Activated T-cell treated with anti-CD3 and anti-CD28 coated beads for 48 hours (primary cell): ENCODE measurements around the gene PSMF1.
"Not testable (repeated sequence)": the region's sequence is repeated elsewhere in the genome, so short reads cannot be mapped to it uniquely, and the experiment has no call there.

Experiments
- DNase-seq: peaks from one replicate; pipeline ENCODE4 v3.0.0-alpha.2; 2020; ENCODE audit warnings: low read depth

Gene PSMF1

GRCh38 chr20:1122388-1123315 lies 4.2 kb downstream of the PSMF1 start:
- no peak for DNase-seq

GRCh38 chr20:1123666-1124065 lies 5.3 kb downstream of the PSMF1 start:
- no peak for DNase-seq

GRCh38 chr20:1124421-1124820 lies 6.0 kb downstream of the PSMF1 start:
- no peak for DNase-seq

DNA sequence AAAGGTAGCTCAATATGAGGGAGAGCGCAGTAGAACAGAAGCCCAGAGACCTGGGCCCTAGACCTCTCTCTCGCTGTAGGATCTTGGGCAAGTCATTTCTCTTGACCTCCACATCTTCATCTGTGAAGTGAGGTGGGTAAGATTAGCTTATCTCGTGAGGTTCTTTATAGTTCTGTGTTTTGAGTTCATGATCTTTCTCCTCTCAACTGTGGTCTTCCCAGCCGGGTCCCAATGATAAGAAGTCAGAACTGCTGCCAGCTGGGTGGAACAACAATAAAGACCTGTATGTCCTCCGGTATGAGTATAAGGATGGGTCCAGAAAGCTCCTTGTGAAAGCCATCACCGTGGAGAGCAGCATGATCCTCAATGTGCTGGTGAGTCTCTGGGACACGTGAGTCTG lies 6.9 kb downstream of the PSMF1 start:
- no peak for DNase-seq

- DNase-seq: no peak
Measured at GRCh38 chr20:1127840-1128239, 9.4 kb downstream of the PSMF1 start.

GRCh38 chr20:1130058-1130694 lies 11.8 kb downstream of the PSMF1 start:
- no peak for DNase-seq

DNA sequence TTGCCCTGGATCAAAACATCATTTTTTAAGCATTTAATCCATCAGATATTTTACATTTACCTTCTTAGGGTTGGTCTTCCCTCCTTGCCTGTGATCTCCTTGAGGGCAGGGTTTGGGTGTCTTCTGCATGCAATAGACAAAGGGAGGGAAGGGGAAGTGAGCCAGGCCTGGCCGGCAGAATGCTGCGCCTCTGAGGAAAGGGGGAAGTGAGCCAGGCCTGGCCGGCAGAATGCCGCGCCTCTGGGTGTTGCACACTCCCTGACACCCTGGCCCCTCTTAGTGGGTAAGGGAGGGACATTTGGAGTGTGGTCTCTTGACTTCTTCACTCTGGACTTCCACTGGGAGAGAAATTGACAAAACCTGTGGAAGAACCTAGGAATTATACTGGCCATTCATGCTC lies 12.4 kb downstream of the PSMF1 start:
- DNase-seq: no peak

DNA sequence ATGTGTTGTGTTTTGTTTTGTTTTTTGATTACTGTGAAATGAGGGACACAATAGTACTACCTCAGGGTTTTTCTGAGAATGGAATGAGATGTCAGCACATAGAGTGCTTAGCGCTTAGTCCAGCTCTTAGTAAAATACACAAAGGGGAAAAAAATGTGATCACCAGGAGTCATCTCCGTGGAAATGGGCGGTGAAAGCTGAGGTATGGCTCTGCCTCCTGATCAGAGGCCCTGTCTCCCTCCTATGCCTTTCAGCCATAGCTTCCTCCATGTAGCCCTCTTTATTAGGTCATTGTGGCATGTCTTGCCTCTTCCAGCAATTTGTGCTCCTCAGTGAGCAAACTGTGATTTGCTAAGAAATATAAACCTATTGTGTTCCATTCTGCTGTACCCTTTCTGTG lies 13.0 kb downstream of the PSMF1 start:
- no peak for DNase-seq

GRCh38 chr20:1134355-1134754 lies 16.0 kb downstream of the PSMF1 start:
- DNase-seq: no peak

DNA sequence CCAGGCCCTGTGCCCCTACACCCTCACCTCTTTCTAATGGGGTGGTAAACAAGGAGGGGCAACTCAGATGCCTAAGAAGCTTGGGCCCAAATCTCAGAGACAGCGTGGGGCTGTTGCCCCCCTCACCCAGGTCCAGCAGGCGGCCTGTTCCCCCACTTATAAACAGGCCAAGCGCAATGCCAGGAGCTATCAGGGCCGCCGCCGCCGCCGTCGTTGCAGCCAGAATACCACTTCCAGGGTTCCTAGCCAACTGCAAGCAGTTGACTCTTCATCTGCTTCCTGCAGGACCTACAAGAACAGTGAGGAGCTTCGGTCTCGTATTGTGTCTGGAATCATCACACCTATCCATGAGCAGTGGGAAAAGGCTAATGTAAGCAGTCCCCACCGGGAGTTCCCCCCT lies 16.4 kb downstream of the PSMF1 start:
- DNase-seq: no peak

GRCh38 chr20:1137236-1137635 lies 18.8 kb downstream of the PSMF1 start:
- no peak for DNase-seq

GRCh38 chr20:1144401-1145172 lies 26.2 kb downstream of the PSMF1 start:
- DNase-seq: no peak

DNA sequence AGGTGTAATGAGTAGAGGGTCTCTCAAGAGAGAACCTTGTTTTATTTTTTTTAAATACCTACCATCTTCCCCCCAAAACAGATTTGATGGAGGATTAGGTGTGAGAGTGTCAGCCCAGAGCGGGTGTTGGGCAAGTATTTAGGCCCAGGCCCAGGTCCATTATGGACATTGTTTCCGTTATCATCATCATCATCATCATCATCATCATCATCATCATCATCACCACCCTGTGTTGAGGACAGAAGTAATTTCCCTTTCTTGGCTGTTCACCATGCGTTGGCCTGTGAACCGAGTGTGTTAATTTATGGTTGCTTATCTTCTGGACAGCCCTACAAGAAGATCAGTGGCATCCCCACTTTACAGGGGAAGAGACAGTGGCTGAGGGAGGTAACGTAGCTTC lies 28.6 kb downstream of the PSMF1 start:
- DNase-seq: no peak

- DNase-seq: not testable (repeated sequence)
Measured at GRCh38 chr20:1149812-1150211, 31.4 kb downstream of the PSMF1 start.

- no peak for DNase-seq
Measured at GRCh38 chr20:1150218-1150617, 31.8 kb downstream of the PSMF1 start.

- DNase-seq: no peak
Measured at GRCh38 chr20:1150968-1151367, 32.6 kb downstream of the PSMF1 start.

- no peak for DNase-seq
Measured at GRCh38 chr20:1154226-1154625, 35.8 kb downstream of the PSMF1 start.

DNA sequence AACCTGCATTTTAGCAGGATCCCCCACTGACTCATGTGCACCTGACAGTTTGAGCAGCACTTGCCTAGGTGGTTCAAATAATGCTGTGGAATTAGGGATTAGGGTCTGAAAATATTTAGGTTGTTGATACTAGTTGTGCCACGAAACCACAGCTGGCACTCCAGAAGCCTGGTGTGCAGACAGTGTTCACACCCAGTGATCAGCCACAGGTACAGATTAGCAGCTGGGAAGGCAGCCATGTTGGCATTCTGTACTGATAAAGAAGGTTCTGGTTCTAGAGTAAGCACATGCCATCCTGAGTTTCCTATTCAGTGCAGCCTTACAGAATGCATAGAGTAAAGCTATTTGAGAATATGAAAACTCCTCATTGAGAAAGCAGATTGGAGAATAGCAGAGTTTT lies 36.3 kb downstream of the PSMF1 start:
- no peak for DNase-seq

- no peak for DNase-seq
Measured at GRCh38 chr20:1155342-1155741, 36.9 kb downstream of the PSMF1 start.

DNA sequence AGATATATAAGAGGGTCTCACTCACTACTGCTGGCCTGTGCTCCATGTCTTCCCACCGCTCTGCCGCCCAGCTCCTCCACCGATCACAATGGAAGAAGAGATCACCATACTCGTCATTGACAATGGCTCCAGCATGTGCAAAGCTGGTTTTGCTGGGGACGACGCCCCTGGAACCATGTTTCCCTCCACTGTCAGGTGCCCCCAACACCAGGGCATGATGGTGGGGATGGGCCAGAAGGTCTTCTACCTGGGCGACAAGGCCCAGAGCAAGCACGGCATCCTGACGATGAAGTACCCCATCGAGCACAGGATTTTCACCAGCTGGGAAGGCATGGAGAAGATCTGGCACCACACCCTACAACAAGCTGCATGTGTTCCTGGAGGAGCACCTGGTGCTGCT lies 42.1 kb downstream of the PSMF1 start:
- no peak for DNase-seq

GRCh38 chr20:1160991-1161390 lies 42.6 kb downstream of the PSMF1 start:
- no peak for DNase-seq

- no peak for DNase-seq
Measured at GRCh38 chr20:1163105-1163504, 44.7 kb downstream of the PSMF1 start.

DNA sequence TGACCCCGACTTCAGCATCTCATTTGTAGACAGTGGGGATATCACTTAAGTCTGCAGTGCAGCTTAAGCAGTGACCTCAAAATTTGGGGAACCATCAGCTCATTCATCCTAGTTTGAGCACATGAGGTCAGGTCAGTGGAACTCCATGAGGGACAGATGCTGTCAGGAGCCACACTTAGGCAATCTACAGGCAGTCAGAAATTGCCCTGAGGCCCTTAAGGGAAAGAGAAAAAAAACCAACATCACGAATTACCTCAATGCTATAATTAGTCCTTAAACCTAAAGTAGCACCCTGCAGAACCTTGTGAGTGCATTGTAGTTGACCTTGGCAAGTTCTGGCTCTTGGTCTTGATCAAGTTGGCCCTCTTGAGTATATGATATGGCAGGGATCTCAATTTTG lies 45.3 kb downstream of the PSMF1 start:
- no peak for DNase-seq
